Nephron progenitor cell (in vitro differentiated cells): ENCODE results near the gene TMPRSS2.

Experiments
- DNase-seq: peaks from one replicate; pipeline ENCODE4 v3.0.0; 2021
- H3K27ac Mint-ChIP-seq: 2 replicates; pipeline ENCODE4 v1.8.0; 2021; ENCODE audit warnings: mild to moderate bottlenecking, moderate library complexity, mixed read lengths
- H3K27me3 Mint-ChIP-seq: 2 replicates; pipeline ENCODE4 v1.8.0; 2021; ENCODE audit warnings: mild to moderate bottlenecking, low read depth, mixed read lengths; ENCODE audit not compliant: poor library complexity
- H3K36me3 Mint-ChIP-seq: 2 replicates; pipeline ENCODE4 v1.8.0; 2021; ENCODE audit warnings: low read depth, mixed read lengths
- H3K4me1 Mint-ChIP-seq: 2 replicates; pipeline ENCODE4 v1.8.0; 2021; ENCODE audit warnings: mixed read lengths
- H3K4me3 Mint-ChIP-seq: 2 replicates; pipeline ENCODE4 v1.8.0; 2021; ENCODE audit warnings: mild to moderate bottlenecking, moderate library complexity, mixed read lengths
- H3K9me3 Mint-ChIP-seq: 2 replicates; pipeline ENCODE4 v1.8.0; 2021; ENCODE audit warnings: mild to moderate bottlenecking, moderate library complexity, mixed read lengths
- TF ChIP-seq, protein P1 (sequence below): fragments of 200-600 bp; sonication (generic); IDR thresholded peaks from 2 replicates; pipeline ENCODE4 v1.5.0; 2021; ENCODE audit warnings: antibody characterized with exemption

The TMPRSS2 gene

GRCh38 chr21:41520560-41521442 is 12.8 kb upstream of the TMPRSS2 start:
- peaks cover 13% of the 10 kb centered on the region for H3K27me3 Mint-ChIP-seq
- no peak overlapping the region for H3K4me3 Mint-ChIP-seq
- H3K27ac Mint-ChIP-seq = no peak overlapping the region

DNA sequence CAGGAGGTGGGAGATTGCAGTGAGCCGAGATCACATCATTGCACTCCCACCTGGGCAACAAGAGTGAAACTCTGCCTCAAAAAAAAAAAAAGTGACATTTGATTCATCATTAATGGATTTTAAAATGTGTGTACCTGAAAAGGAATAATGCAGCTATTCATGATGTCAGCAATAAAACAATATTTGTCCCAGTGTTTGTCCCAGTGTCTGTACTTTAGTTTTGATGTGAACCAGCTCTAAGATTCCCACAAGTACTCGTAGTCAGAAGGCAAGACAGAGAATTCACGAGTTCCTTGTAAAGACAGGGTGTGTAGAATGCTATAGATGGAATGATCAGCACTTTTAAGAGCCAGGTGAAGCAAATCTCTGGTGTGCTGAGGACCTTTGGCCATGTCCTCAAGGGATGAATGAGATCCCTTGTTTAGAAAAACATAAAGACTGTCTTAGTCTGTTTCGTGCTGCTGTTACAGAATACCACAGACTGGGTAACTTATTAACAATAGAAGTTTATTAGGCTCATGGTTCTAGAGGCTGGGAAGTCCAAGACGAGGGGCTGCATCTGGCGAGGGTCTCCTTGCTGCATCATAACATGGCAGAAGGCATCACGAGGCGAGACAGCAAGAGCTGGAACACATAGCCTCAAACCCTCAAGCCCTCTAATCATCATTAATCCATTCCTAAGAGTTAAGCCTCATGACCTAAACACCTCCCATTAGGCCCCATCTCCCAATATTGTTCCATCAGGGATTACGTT is 12.0 kb upstream of the TMPRSS2 start:
- no peak for DNase-seq
- H3K9me3 Mint-ChIP-seq = peaks cover 32% of the 10 kb centered on the region
- peaks cover 5% of the 10 kb centered on the region for H3K36me3 Mint-ChIP-seq
- TF ChIP-seq, protein P1, sequence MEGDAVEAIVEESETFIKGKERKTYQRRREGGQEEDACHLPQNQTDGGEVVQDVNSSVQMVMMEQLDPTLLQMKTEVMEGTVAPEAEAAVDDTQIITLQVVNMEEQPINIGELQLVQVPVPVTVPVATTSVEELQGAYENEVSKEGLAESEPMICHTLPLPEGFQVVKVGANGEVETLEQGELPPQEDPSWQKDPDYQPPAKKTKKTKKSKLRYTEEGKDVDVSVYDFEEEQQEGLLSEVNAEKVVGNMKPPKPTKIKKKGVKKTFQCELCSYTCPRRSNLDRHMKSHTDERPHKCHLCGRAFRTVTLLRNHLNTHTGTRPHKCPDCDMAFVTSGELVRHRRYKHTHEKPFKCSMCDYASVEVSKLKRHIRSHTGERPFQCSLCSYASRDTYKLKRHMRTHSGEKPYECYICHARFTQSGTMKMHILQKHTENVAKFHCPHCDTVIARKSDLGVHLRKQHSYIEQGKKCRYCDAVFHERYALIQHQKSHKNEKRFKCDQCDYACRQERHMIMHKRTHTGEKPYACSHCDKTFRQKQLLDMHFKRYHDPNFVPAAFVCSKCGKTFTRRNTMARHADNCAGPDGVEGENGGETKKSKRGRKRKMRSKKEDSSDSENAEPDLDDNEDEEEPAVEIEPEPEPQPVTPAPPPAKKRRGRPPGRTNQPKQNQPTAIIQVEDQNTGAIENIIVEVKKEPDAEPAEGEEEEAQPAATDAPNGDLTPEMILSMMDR = no peak
- peaks cover 13% of the 10 kb centered on the region for H3K27me3 Mint-ChIP-seq
- H3K4me1 Mint-ChIP-seq = no peaks in the 10 kb centered on the region
- no peak overlapping the region for H3K4me3 Mint-ChIP-seq
- H3K27ac Mint-ChIP-seq = no peak overlapping the region

More at GRCh38 chr21:41520560-41521442, 12.8 kb upstream of the TMPRSS2 start:
- TF ChIP-seq, protein P1 = no peak
- Mint-ChIP-seq H3K4me1 (peaks cover under 1% of the 10 kb centered on the region), H3K36me3 (peaks cover 5% of the 10 kb centered on the region), H3K9me3 (peaks cover 30% of the 10 kb centered on the region)
- no peak for DNase-seq

DNA sequence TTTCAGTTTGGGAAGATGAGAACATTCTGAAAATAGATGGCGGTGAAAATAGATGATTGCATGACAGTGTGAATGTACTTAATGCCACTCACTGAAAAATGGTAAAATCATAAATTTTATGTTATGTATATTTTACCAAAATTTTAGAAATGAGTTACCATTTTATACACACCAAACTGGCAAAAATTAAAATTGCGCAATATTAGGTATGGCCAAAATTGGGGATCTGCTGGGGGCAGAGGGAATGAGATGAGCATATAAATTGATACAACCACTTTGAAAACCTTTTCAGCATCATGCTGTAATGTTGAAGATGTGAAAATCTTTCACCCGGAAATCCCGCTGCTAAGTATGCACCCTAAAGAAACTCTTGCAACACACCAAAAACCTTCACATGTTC is 10.8 kb upstream of the TMPRSS2 start:
- Mint-ChIP-seq H3K36me3 (peaks cover 5% of the 10 kb centered on the region), H3K4me1 (no peaks in the 10 kb centered on the region), H3K4me3 (no peak overlapping the region), H3K27ac (no peak overlapping the region), H3K9me3 (peaks cover 29% of the 10 kb centered on the region), H3K27me3 (peaks cover 12% of the 10 kb centered on the region)
- TF ChIP-seq, protein P1 = no peak
- no peak for DNase-seq

- Mint-ChIP-seq H3K27me3 (peaks cover 38% of the 10 kb centered on the region), H3K4me1 (peaks cover 15% of the 10 kb centered on the region), H3K36me3 (peaks cover 5% of the 10 kb centered on the region), H3K9me3 (peaks cover 13% of the 10 kb centered on the region), H3K27ac (no peak overlapping the region), H3K4me3 (no peak overlapping the region)
- TF ChIP-seq, protein P1 = no peak
- DNase-seq = peak; percentile 28
These were observed 3.9 kb upstream of the TMPRSS2 start for GRCh38 chr21:41511858-41512257.

DNA sequence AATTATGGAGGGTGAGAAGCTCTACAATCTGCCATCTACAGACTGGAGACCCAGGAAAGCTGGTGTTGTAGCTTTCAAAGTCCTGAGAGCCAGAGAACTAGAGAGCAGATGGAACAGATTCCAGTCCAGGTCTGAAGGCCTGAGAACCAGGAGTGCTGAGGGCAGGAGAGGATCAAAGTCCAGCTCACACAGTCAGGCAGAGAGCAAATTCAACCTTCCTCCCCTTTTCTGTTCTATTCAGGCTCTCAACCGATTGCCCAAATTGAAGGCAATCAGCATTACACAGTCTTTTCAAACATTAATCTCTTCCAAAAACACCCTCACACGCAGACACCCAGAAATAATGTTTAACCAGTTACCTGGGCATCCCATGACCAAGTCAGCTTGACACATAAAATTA is 2.5 kb upstream of the TMPRSS2 start:
- H3K27me3 Mint-ChIP-seq = peaks cover 51% of the 10 kb centered on the region
- H3K36me3 Mint-ChIP-seq = no peaks in the 10 kb centered on the region
- TF ChIP-seq, protein P1 = no peak
- no peaks in the 10 kb centered on the region for H3K9me3 Mint-ChIP-seq
- peaks cover 20% of the 10 kb centered on the region for H3K4me1 Mint-ChIP-seq
- H3K27ac Mint-ChIP-seq = no peak overlapping the region
- H3K4me3 Mint-ChIP-seq = no peak overlapping the region
- DNase-seq = no peak
